ENCODE results near the gene EMCN. TPM values are rescaled to one million over a fixed set of nuclear protein-coding genes. Genes with fewer than 3 reads are reported as not detected.
"Not testable (repeated sequence)": the region's sequence is repeated elsewhere in the genome, so short reads cannot be mapped to it uniquely, and the experiment has no call there.

EMCN gene
- total RNA-seq, 1 donor from 2014 or later = 4.3 TPM

GRCh38 chr4:100357542-100357941, 160.3 kb downstream of the EMCN start:
- H3K4me3 Mint-ChIP-seq = no peak overlapping the region
- H3K36me3 Mint-ChIP-seq = peaks cover 2% of the 10 kb centered on the region
- TF ChIP-seq, protein P1, sequence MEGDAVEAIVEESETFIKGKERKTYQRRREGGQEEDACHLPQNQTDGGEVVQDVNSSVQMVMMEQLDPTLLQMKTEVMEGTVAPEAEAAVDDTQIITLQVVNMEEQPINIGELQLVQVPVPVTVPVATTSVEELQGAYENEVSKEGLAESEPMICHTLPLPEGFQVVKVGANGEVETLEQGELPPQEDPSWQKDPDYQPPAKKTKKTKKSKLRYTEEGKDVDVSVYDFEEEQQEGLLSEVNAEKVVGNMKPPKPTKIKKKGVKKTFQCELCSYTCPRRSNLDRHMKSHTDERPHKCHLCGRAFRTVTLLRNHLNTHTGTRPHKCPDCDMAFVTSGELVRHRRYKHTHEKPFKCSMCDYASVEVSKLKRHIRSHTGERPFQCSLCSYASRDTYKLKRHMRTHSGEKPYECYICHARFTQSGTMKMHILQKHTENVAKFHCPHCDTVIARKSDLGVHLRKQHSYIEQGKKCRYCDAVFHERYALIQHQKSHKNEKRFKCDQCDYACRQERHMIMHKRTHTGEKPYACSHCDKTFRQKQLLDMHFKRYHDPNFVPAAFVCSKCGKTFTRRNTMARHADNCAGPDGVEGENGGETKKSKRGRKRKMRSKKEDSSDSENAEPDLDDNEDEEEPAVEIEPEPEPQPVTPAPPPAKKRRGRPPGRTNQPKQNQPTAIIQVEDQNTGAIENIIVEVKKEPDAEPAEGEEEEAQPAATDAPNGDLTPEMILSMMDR (IDR thresholded peaks at IDR 0.05; ENCODE audit: unreplicated experiment) = no peak

GRCh38 chr4:100356172-100356571, 161.7 kb downstream of the EMCN start:
- Mint-ChIP-seq H3K27ac (no peak overlapping the region), H3K36me3 (peaks cover 2% of the 10 kb centered on the region), H3K4me3 (no peak overlapping the region), H3K9me3 (peaks cover 40% of the 10 kb centered on the region), H3K4me1 (no peaks in the 10 kb centered on the region), H3K27me3 (ENCODE audit: low read depth) (no peaks in the 10 kb centered on the region)
- TF ChIP-seq, protein P1 (IDR thresholded peaks at IDR 0.05; ENCODE audit: unreplicated experiment) = no peak
- no peak for DNase-seq (ENCODE audit: low spot score in 2 of 2, unreplicated experiment in 2 of 2)

More at GRCh38 chr4:100357542-100357941, 160.3 kb downstream of the EMCN start:
- Mint-ChIP-seq H3K9me3 (peaks cover 34% of the 10 kb centered on the region), H3K27ac (no peak overlapping the region), H3K4me1 (no peaks in the 10 kb centered on the region), H3K27me3 (ENCODE audit: low read depth) (no peaks in the 10 kb centered on the region)
- no peak for DNase-seq (ENCODE audit: low spot score in 2 of 2, unreplicated experiment in 2 of 2)

- H3K4me3 Mint-ChIP-seq; H3K4me1 Mint-ChIP-seq; H3K36me3 Mint-ChIP-seq; DNase-seq (ENCODE audit: low spot score in 2 of 2, unreplicated experiment in 2 of 2); H3K27me3 Mint-ChIP-seq (ENCODE audit: low read depth); H3K27ac Mint-ChIP-seq: not testable (repeated sequence)
- H3K9me3 Mint-ChIP-seq = peaks cover 20% of the 10 kb centered on the region
These were observed 165.5 kb downstream of the EMCN start for GRCh38 chr4:100352352-100352751.

- H3K36me3 Mint-ChIP-seq = no peaks in the 10 kb centered on the region
- no peaks in the 10 kb centered on the region for H3K27me3 Mint-ChIP-seq (ENCODE audit: low read depth)
- TF ChIP-seq, protein P1 (IDR thresholded peaks at IDR 0.05; ENCODE audit: unreplicated experiment) = no peak
- H3K4me3 Mint-ChIP-seq = no peak overlapping the region
- H3K9me3 Mint-ChIP-seq = peaks cover 14% of the 10 kb centered on the region
- H3K27ac Mint-ChIP-seq = no peak overlapping the region
- DNase-seq (ENCODE audit: low spot score in 2 of 2, unreplicated experiment in 2 of 2) = no peak
- peaks cover 8% of the 10 kb centered on the region for H3K4me1 Mint-ChIP-seq
These were observed 169.3 kb downstream of the EMCN start for GRCh38 chr4:100348473-100348872.

- Mint-ChIP-seq H3K27me3 (ENCODE audit: low read depth) (no peaks in the 10 kb centered on the region), H3K4me1 (peaks cover 8% of the 10 kb centered on the region), H3K27ac (no peak overlapping the region), H3K4me3 (no peak overlapping the region), H3K9me3 (peaks cover 12% of the 10 kb centered on the region), H3K36me3 (no peaks in the 10 kb centered on the region)
- TF ChIP-seq, protein P1 (IDR thresholded peaks at IDR 0.05; ENCODE audit: unreplicated experiment) = no peak
- DNase-seq (ENCODE audit: low spot score in 2 of 2, unreplicated experiment in 2 of 2) = no peak
These were observed 170.6 kb downstream of the EMCN start for GRCh38 chr4:100347241-100347640.

DNA sequence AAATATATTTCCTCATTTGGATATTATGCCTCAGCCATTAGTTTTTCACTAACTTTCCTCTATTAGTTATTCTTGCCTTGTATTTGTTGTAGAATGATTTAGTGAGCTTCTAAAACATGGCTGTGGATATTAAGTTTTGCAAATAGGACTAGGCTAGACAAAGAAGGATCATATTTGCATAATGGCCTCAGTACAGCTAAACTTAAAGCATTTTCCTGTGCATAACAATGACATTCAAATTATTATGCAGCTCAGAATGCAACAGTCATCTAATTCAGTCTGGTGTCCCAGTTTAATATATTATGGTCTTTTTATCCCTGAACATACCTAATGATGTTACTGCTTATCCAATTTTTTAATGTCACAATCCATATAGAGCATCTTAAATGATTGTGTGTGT, 172.2 kb downstream of the EMCN start:
- no peak overlapping the region for H3K27ac Mint-ChIP-seq
- TF ChIP-seq, protein P1 (IDR thresholded peaks at IDR 0.05; ENCODE audit: unreplicated experiment) = no peak
- DNase-seq (ENCODE audit: low spot score in 2 of 2, unreplicated experiment in 2 of 2) = no peak
- H3K36me3 Mint-ChIP-seq = no peaks in the 10 kb centered on the region
- peaks cover 8% of the 10 kb centered on the region for H3K4me1 Mint-ChIP-seq
- no peaks in the 10 kb centered on the region for H3K27me3 Mint-ChIP-seq (ENCODE audit: low read depth)
- no peak overlapping the region for H3K4me3 Mint-ChIP-seq
- peaks cover 8% of the 10 kb centered on the region for H3K9me3 Mint-ChIP-seq

Data from mesothelial cell of epicardium (in vitro differentiated cells).